H9 (cell line): Measurements from ENCODE around the gene LIN28B. TPM values are rescaled to one million over a fixed set of nuclear protein-coding genes. Genes with fewer than 3 reads are reported as not detected.

ENCODE experiments used
- DNase-seq: peaks from one replicate; pipeline ENCODE4 v3.0.0-alpha.2; 2017
- H2AFZ ChIP-seq: one replicate; pipeline ENCODE4 v1.6.1; 2013; ENCODE audit warnings: mild to moderate bottlenecking, low read length, control low read depth, moderate library complexity
- H2AK5ac ChIP-seq: 2 replicates; pipeline ENCODE4 v1.6.1; 2013; ENCODE audit warnings: low read length, control low read depth, mixed read lengths; ENCODE audit not compliant: insufficient read length
- H2BK120ac ChIP-seq: one replicate; pipeline ENCODE4 v1.6.1; 2013; ENCODE audit warnings: low read depth, mild to moderate bottlenecking, low read length, control low read depth, inconsistent platforms; ENCODE audit not compliant: poor library complexity, severe bottlenecking
- H2BK12ac ChIP-seq: 2 replicates; pipeline ENCODE4 v1.6.1; 2013; ENCODE audit warnings: low read length, control low read depth, mixed read lengths, low read depth; ENCODE audit not compliant: insufficient read length
- H2BK15ac ChIP-seq: 2 replicates; pipeline ENCODE4 v1.6.1; 2013; ENCODE audit warnings: low read depth, low read length, control low read depth
- H2BK20ac ChIP-seq: one replicate; pipeline ENCODE4 v1.6.1; 2013; ENCODE audit warnings: low read depth, mild to moderate bottlenecking, low read length, control low read depth, inconsistent platforms; ENCODE audit not compliant: poor library complexity, severe bottlenecking
- H2BK5ac ChIP-seq: 2 replicates; pipeline ENCODE4 v1.6.1; 2013; ENCODE audit warnings: low read length, control low read depth, mixed read lengths; ENCODE audit not compliant: insufficient read length
- H3K14ac ChIP-seq: 2 replicates; pipeline ENCODE4 v1.6.1; 2013; ENCODE audit warnings: low read length, control low read depth; ENCODE audit not compliant: insufficient read depth
- H3K18ac ChIP-seq: 2 replicates; pipeline ENCODE4 v1.6.1; 2013; ENCODE audit warnings: low read depth, mild to moderate bottlenecking, mixed read lengths, low read length, control low read depth; ENCODE audit not compliant: insufficient read length
- H3K23ac ChIP-seq: 2 replicates; pipeline ENCODE4 v1.6.1; 2013; ENCODE audit warnings: low read length, control low read depth, mixed read lengths, low read depth; ENCODE audit not compliant: insufficient read length
- H3K23me2 ChIP-seq: 2 replicates; pipeline ENCODE4 v1.6.1; 2013; ENCODE audit warnings: low read depth, mild to moderate bottlenecking, mixed read lengths, low read length, control low read depth; ENCODE audit not compliant: insufficient read length, poor library complexity, severe bottlenecking
- H3K27ac ChIP-seq: 2 replicates; pipeline ENCODE4 v1.5.1; 2013; ENCODE audit warnings: low read length, control low read depth, mixed read lengths, low read depth; ENCODE audit not compliant: insufficient read length
- H3K27me3 ChIP-seq: 2 replicates; pipeline ENCODE4 v1.6.1; 2013; ENCODE audit warnings: low read length, control low read depth, inconsistent platforms; ENCODE audit not compliant: insufficient read depth
- H3K4ac ChIP-seq: 2 replicates; pipeline ENCODE4 v1.6.1; 2013; ENCODE audit warnings: low read depth, mild to moderate bottlenecking, control low read depth, inconsistent platforms, low read length, moderate library complexity
- H3K4me1 ChIP-seq: 2 replicates; pipeline ENCODE4 v1.6.1; 2013; ENCODE audit warnings: low read length, control low read depth, inconsistent platforms; ENCODE audit not compliant: insufficient read depth
- H3K4me2 ChIP-seq: 2 replicates; pipeline ENCODE4 v1.6.1; 2013; ENCODE audit warnings: low read length, control low read depth, mixed read lengths; ENCODE audit not compliant: insufficient read length, insufficient read depth
- H3K56ac ChIP-seq: 2 replicates; pipeline ENCODE4 v1.6.1; 2013; ENCODE audit warnings: low read depth, mild to moderate bottlenecking, mixed read lengths, low read length, control low read depth; ENCODE audit not compliant: insufficient read length
- H3K79me1 ChIP-seq: 2 replicates; pipeline ENCODE4 v1.6.1; 2013; ENCODE audit warnings: low read depth, mild to moderate bottlenecking, moderate library complexity, low read length, control low read depth, inconsistent platforms; ENCODE audit not compliant: insufficient read depth, poor library complexity, severe bottlenecking
- H3K79me2 ChIP-seq: 2 replicates; pipeline ENCODE4 v1.6.1; 2013; ENCODE audit warnings: low read length, control low read depth, inconsistent platforms; ENCODE audit not compliant: insufficient read depth
- H3K9ac ChIP-seq: 2 replicates; pipeline ENCODE4 v1.6.1; 2013; ENCODE audit warnings: low read length, control low read depth, mixed read lengths; ENCODE audit not compliant: insufficient read length; ENCODE audit errors: extremely low read depth
- H3K9me3 ChIP-seq: one replicate; pipeline ENCODE4 v1.6.1; 2013; ENCODE audit warnings: low read depth, low read length, inconsistent platforms; ENCODE audit not compliant: control insufficient read depth
- H3T11ph ChIP-seq: one replicate; pipeline ENCODE4 v1.6.1; 2013; ENCODE audit warnings: mild to moderate bottlenecking, low read length, control low read depth, inconsistent platforms
- H4K20me1 ChIP-seq: one replicate; pipeline ENCODE4 v1.6.1; 2013; ENCODE audit not compliant: control insufficient read depth, insufficient read length, insufficient read depth
- H4K5ac ChIP-seq: 2 replicates; pipeline ENCODE4 v1.6.1; 2013; ENCODE audit warnings: low read depth, mild to moderate bottlenecking, mixed read lengths, low read length, control low read depth; ENCODE audit not compliant: insufficient read length
- H4K8ac ChIP-seq: replicated peaks from 2 replicates; pipeline ENCODE4 v1.6.1; 2013; ENCODE audit warnings: low read length, control low read depth, mixed read lengths, low read depth; ENCODE audit not compliant: insufficient read length
- H4K91ac ChIP-seq: 2 replicates; pipeline ENCODE4 v1.6.1; 2013; ENCODE audit warnings: low read depth, mild to moderate bottlenecking, moderate library complexity, mixed read lengths, low read length, control low read depth; ENCODE audit not compliant: insufficient read length
- H3K27ac Mint-ChIP-seq, 3 experiments: 2 replicates in 2 of 3; 3 replicates in 1 of 3; pipeline ENCODE4 v1.8.0; 2020 to 2021; ENCODE audit warnings: mixed read lengths in 3 of 3, mild to moderate bottlenecking in 1 of 3, moderate library complexity in 1 of 3
- H3K27me3 Mint-ChIP-seq: 2 replicates; pipeline ENCODE4 v1.8.0; 2021; ENCODE audit warnings: low read depth, mild to moderate bottlenecking, moderate library complexity, mixed read lengths
- H3K36me3 Mint-ChIP-seq, 3 experiments: 2 replicates in 2 of 3; 3 replicates in 1 of 3; pipeline ENCODE4 v1.8.0; 2020 to 2021; ENCODE audit warnings: low read depth in 3 of 3, mixed read lengths in 3 of 3; ENCODE audit not compliant: insufficient read depth in 1 of 3
- H3K4me1 Mint-ChIP-seq, 2 experiments: 2 replicates each; pipeline ENCODE4 v1.8.0; 2020; ENCODE audit warnings: mixed read lengths in 2 of 2
- H3K4me3 Mint-ChIP-seq, 2 experiments: 2 replicates in 1 of 2; 3 replicates in 1 of 2; pipeline ENCODE4 v1.8.0; 2020 to 2021; ENCODE audit warnings: mild to moderate bottlenecking in 2 of 2, mixed read lengths in 2 of 2, moderate library complexity in 1 of 2
- H3K9me3 Mint-ChIP-seq, 2 experiments: 2 replicates in 1 of 2; 3 replicates in 1 of 2; pipeline ENCODE4 v1.8.0; 2020; ENCODE audit warnings: mild to moderate bottlenecking in 2 of 2, mixed read lengths in 2 of 2, moderate library complexity in 1 of 2
- CTCF ChIP-seq: fragments of 200-600 bp; sonication (generic); conservative IDR thresholded peaks from 3 replicates; pipeline ENCODE4 v1.8.0; 2021; ENCODE audit warnings: antibody characterized with exemption, mild to moderate bottlenecking
- WGBS: extraction: QIAGEN DNeasy Blood & Tissue Kit; methylation state at CpG from one replicate; pipeline ENCODE4 v1.1.7; 2013; ENCODE audit warnings: missing lambda C conversion rate, low lambda C conversion rate, mixed read lengths; ENCODE audit not compliant: insufficient read length; ENCODE audit errors: extremely low coverage; 5-methylcytosine and 5-hydroxymethylcytosine counted together
- total RNA-seq: library from RNA; stranded (reverse); gene quantifications from 2 replicates; pipeline ENCODE4 v1.2.1, GENCODE V29; 2021

Gene LIN28B
- total RNA-seq, 1 experiment from 2014 or later = 110 TPM

- Histone ChIP-seq H4K5ac (no peak overlapping the region), H3K79me1 (no peaks in the 10 kb centered on the region), H2BK12ac (no peak overlapping the region), H2BK20ac (no peak overlapping the region), H3K4ac (no peak overlapping the region), H3K23ac (no peak overlapping the region), H4K91ac (no peak overlapping the region), H3T11ph (no peak overlapping the region), H4K20me1 (no peaks in the 10 kb centered on the region), H2BK120ac (no peak overlapping the region), H2AK5ac (no peak overlapping the region), H2BK15ac (no peak overlapping the region), H3K79me2 (no peaks in the 10 kb centered on the region), H4K8ac (no peak overlapping the region), H3K4me1 (no peaks in the 10 kb centered on the region; the same call in 1 of the 2 replicates), H3K23me2 (no peaks in the 10 kb centered on the region), H3K27me3 (no peaks in the 10 kb centered on the region), H3K9ac (no peak overlapping the region), H3K27ac (no peak overlapping the region), H3K18ac (no peak overlapping the region), H2BK5ac (no peak overlapping the region), H3K4me2 (no peak overlapping the region), H3K9me3 (no peaks in the 10 kb centered on the region), H3K14ac (no peak overlapping the region), H2AFZ (no peak overlapping the region), H3K56ac (no peak overlapping the region)
- WGBS = no CpG with 5 or more reads among the region's 2 CpGs
- Mint-ChIP-seq H3K36me3 (peaks cover 0 to 4% (median 0%) of the 10 kb centered on the region in 3 experiments; a peak in 1 of 7 replicates), H3K27me3 (no peaks in the 10 kb centered on the region), H3K27ac (0 out of 7 replicates have a peak overlapping the region, but pooled peaks of 1 of the 3 experiments have one; percentile 22), H3K4me1 (peaks cover 4 to 5% of the 10 kb centered on the region in 2 experiments), H3K4me3 (no peak overlapping the region), H3K9me3 (peaks cover 3 to 5% of the 10 kb centered on the region in 2 experiments; a peak in 2 of 5 replicates)
- TF ChIP-seq CTCF = no peak
- DNase-seq = no peak
Observed at GRCh38 chr6:104908888-104909525, 47.9 kb upstream of the LIN28B start.
